ENCODE measurements around the gene CDH2. TPM values are rescaled to one million over a fixed set of nuclear protein-coding genes. Genes with fewer than 3 reads are reported as not detected.

CDH2 gene
- total RNA-seq, 1 experiment from 2014 or later, result 36.2 TPM

- Histone ChIP-seq H3K9ac (ENCODE audit: extremely low read depth, insufficient read length, low read length) (no peak overlapping the region), H3T11ph (ENCODE audit: low read length) (no peak overlapping the region), H3K23ac (ENCODE audit: insufficient read length, low read depth, low read length) (no peak overlapping the region), H3K79me2 (ENCODE audit: insufficient read depth, low read length) (no peaks in the 10 kb centered on the region), H4K20me1 (ENCODE audit: control insufficient read depth, insufficient read depth, insufficient read length) (no peaks in the 10 kb centered on the region), H2BK120ac (ENCODE audit: low read depth, low read length, poor library complexity, severe bottlenecking) (no peak overlapping the region), H2BK15ac (ENCODE audit: low read depth, low read length) (no peak overlapping the region), H3K9me3 (ENCODE audit: control insufficient read depth, low read depth, low read length) (no peaks in the 10 kb centered on the region), H4K5ac (ENCODE audit: insufficient read length, low read depth, low read length) (no peak overlapping the region), H2AFZ (ENCODE audit: low read length) (no peak overlapping the region), H3K18ac (ENCODE audit: insufficient read length, low read depth, low read length) (no peak overlapping the region), H3K56ac (ENCODE audit: insufficient read length, low read depth, low read length) (no peak overlapping the region), H3K4ac (ENCODE audit: low read depth, low read length) (no peak overlapping the region), H2BK12ac (ENCODE audit: insufficient read length, low read depth, low read length) (no peak overlapping the region), H3K14ac (ENCODE audit: insufficient read depth, low read length) (no peak overlapping the region), H4K91ac (ENCODE audit: insufficient read length, low read depth, low read length) (no peak overlapping the region), H2BK20ac (ENCODE audit: low read depth, low read length, poor library complexity, severe bottlenecking) (no peak overlapping the region), H2AK5ac (ENCODE audit: insufficient read length, low read length) (no peak overlapping the region), H3K79me1 (ENCODE audit: insufficient read depth, low read depth, low read length, poor library complexity, severe bottlenecking) (no peaks in the 10 kb centered on the region), H3K23me2 (ENCODE audit: insufficient read length, low read depth, low read length, poor library complexity, severe bottlenecking) (no peaks in the 10 kb centered on the region), H2BK5ac (ENCODE audit: insufficient read length, low read length) (no peak overlapping the region), H3K4me2 (ENCODE audit: insufficient read depth, insufficient read length, low read length) (no peak overlapping the region), H3K4me1 (ENCODE audit: insufficient read depth, low read length) (no peaks in the 10 kb centered on the region; the same call in 1 of the 2 replicates), H3K27ac (ENCODE audit: insufficient read length, low read depth, low read length) (no peak overlapping the region), H4K8ac (replicated peaks; ENCODE audit: insufficient read length, low read depth, low read length) (no peak overlapping the region), H3K27me3 (ENCODE audit: insufficient read depth, low read length) (no peaks in the 10 kb centered on the region)
- WGBS (ENCODE audit: extremely low coverage, insufficient read length, low lambda C conversion rate), result no CpG with 5 or more reads among the region's 1 CpG
- H3K9me3 Mint-ChIP-seq, result no peaks in the 10 kb centered on the region
- no peak for DNase-seq
- H3K27ac Mint-ChIP-seq, result no peak overlapping the region; a peak in 1 of 7 replicates
- peaks cover 13 to 17% of the 10 kb centered on the region in 2 experiments for H3K4me1 Mint-ChIP-seq
- no peak for TF ChIP-seq CTCF (conservative IDR thresholded peaks at IDR 0.05)
- no peaks in the 10 kb centered on the region for H3K27me3 Mint-ChIP-seq (ENCODE audit: low read depth)
- no peak overlapping the region for H3K4me3 Mint-ChIP-seq
- H3K36me3 Mint-ChIP-seq (ENCODE audit: insufficient read depth in 1 of 3, low read depth in 3 of 3), result peaks cover 0 to 2% (median 1%) of the 10 kb centered on the region in 3 experiments; a peak in 5 of 7 replicates
Measured at GRCh38 chr18:27964811-27965210, 212.1 kb downstream of the CDH2 start.
